GM12878 (cell line): ENCODE measurements around the gene ARHGEF16. TPM values are rescaled to one million over a fixed set of nuclear protein-coding genes. Genes with fewer than 3 reads are reported as not detected.

Source experiments
- ATAC-seq: fragments of 200-7000 bp; cut with Tn5 transposase; 3 replicates; pipeline ENCODE4 v1.9.1; 2020; ENCODE audit warnings: mild to moderate bottlenecking, moderate library complexity
- BruUV-seq: library from RNA; stranded (reverse); fragments of 400-500 nt; replicated peaks from 2 replicates; lab custom pipeline; 2021; lab: Mats Ljungman, UMichigan
- CTCF ChIA-PET: fragments of 300-600 bp; sonication (Branson Sonifier 250); formaldehyde crosslinking; extraction: SDS; loops from one replicate; lab custom pipeline; 2021; ENCODE audit warnings: inconsistent platforms; lab: Yijun Ruan, JAX
- POLR2A ChIA-PET: fragments of 350-600 bp; formaldehyde crosslinking; extraction: SDS; loops from one replicate; lab custom pipeline; 2021; ENCODE audit warnings: inconsistent platforms; lab: Charles Lee
- RAD21 ChIA-PET: fragments of 300-600 bp; sonication (Branson Sonifier 250); formaldehyde crosslinking; loops from one replicate; lab custom pipeline; 2023; ENCODE audit warnings: antibody characterized with exemption; ENCODE audit not compliant: unreplicated experiment; lab: Charles Lee
- SMC1A ChIA-PET: fragments of 300-600 bp; sonication (Branson Sonifier 250); formaldehyde crosslinking; loops from one replicate; lab custom pipeline; 2023; ENCODE audit not compliant: unreplicated experiment, uncharacterized antibody; lab: Charles Lee
- DNase-seq: peaks from one replicate; pipeline ENCODE4 v3.0.0-alpha.2; 2011; ENCODE audit warnings: low read depth, low spot score
- FAIRE-seq: peaks from 3 replicates; lab custom pipeline; 2011; peaks lifted over from hg19 to GRCh38; lab: Jason Lieb, UNC
- H2AFZ ChIP-seq: 2 replicates; pipeline ENCODE4 v1.6.0; 2011; ENCODE audit warnings: low read depth, low read length, control low read depth; ENCODE audit not compliant: control insufficient read depth
- H3K27ac ChIP-seq: 2 replicates; pipeline ENCODE4 v1.5.1; 2011; ENCODE audit warnings: control low read depth; ENCODE audit not compliant: control insufficient read depth, insufficient read depth
- H3K27me3 ChIP-seq, 2 experiments: replicated peaks in 1 of 2; 2 replicates each; pipeline versions ENCODE4 v1.6.0 to v1.6.1; 2011; ENCODE audit warnings: low read length in 1 of 2; ENCODE audit not compliant: control insufficient read depth in 2 of 2, insufficient read depth in 2 of 2
- H3K36me3 ChIP-seq, 2 experiments: 2 replicates each; pipeline ENCODE4 v1.5.1; 2011; ENCODE audit warnings: low read length in 1 of 2; ENCODE audit not compliant: control insufficient read depth in 2 of 2, insufficient read depth in 2 of 2
- H3K4me1 ChIP-seq: 2 replicates; pipeline ENCODE4 v1.6.1; 2011; ENCODE audit warnings: mild to moderate bottlenecking, low read length, moderate library complexity, mixed read lengths; ENCODE audit not compliant: control insufficient read depth, insufficient read depth
- H3K4me2 ChIP-seq: 2 replicates; pipeline ENCODE4 v1.6.0; 2011; ENCODE audit warnings: control low read depth; ENCODE audit not compliant: control insufficient read depth, insufficient read depth
- H3K4me3 ChIP-seq: fragments of 200-600 bp; sonication (generic); 2 replicates; pipeline ENCODE4 v1.5.1; 2016
- H3K79me2 ChIP-seq: 2 replicates; pipeline ENCODE4 v1.6.0; 2011; ENCODE audit warnings: low read length; ENCODE audit not compliant: control insufficient read depth, insufficient read depth
- H3K9ac ChIP-seq: 2 replicates; pipeline ENCODE4 v1.8.0; 2011; ENCODE audit warnings: low read length, control low read depth, mixed read lengths; ENCODE audit not compliant: control insufficient read depth, insufficient read depth
- H3K9me3 ChIP-seq: replicated peaks from 3 replicates; pipeline ENCODE4 v1.5.1; 2011; ENCODE audit warnings: mild to moderate bottlenecking, low read length; ENCODE audit not compliant: control insufficient read depth, insufficient read depth
- H4K20me1 ChIP-seq: 2 replicates; pipeline ENCODE4 v1.6.0; 2011; ENCODE audit not compliant: control insufficient read depth, insufficient read depth
- ASH2L ChIP-seq: fragments of 300-600, 200-600 bp; sonication (generic); IDR thresholded peaks from 2 replicates; pipeline ENCODE4 v1.6.1; 2017; ENCODE audit warnings: low read depth, mild to moderate bottlenecking, borderline replicate concordance
- BACH1 ChIP-seq: fragments of 450-650 bp; IDR thresholded peaks from 2 replicates; pipeline ENCODE4 v1.6.1; 2017; ENCODE audit warnings: mild to moderate bottlenecking, borderline replicate concordance
- EZH2 ChIP-seq: IDR thresholded peaks from 2 replicates; pipeline ENCODE4 v1.6.1; 2012; ENCODE audit warnings: low read depth, mild to moderate bottlenecking, control low read depth, inconsistent platforms, low read length, borderline replicate concordance; ENCODE audit not compliant: control insufficient read depth
- JUNB ChIP-seq: IDR thresholded peaks from 2 replicates; pipeline ENCODE4 v1.6.1; 2016; ENCODE audit warnings: antibody characterized with exemption, mild to moderate bottlenecking
- NBN ChIP-seq: fragments of 450-650 bp; IDR thresholded peaks from 2 replicates; pipeline ENCODE4 v1.6.1; 2016
- RUNX3 ChIP-seq: IDR thresholded peaks from 2 replicates; pipeline ENCODE4 v1.6.1; 2012; ENCODE audit warnings: low read length, inconsistent platforms
- SUZ12 ChIP-seq: fragments of 200-600 bp; sonication (generic); IDR thresholded peaks from one replicate; pipeline ENCODE4 v1.6.1; 2018; ENCODE audit warnings: antibody characterized with exemption, mild to moderate bottlenecking; ENCODE audit not compliant: unreplicated experiment
- TBL1XR1 ChIP-seq: IDR thresholded peaks from 2 replicates; pipeline ENCODE4 v1.6.1; 2012; ENCODE audit warnings: low read depth, low read length, improper control_type of control experiment
- ZNF207 ChIP-seq: fragments of 450-650 bp; IDR thresholded peaks from 2 replicates; pipeline ENCODE4 v1.6.1; 2014; ENCODE audit warnings: antibody characterized with exemption, mild to moderate bottlenecking, borderline replicate concordance
- WGBS: methylation state at CpG from one replicate; pipeline ENCODE4 v1.1.6; 2016; ENCODE audit warnings: low lambda C conversion rate; ENCODE audit not compliant: insufficient replicate concordance, insufficient coverage; ENCODE audit errors: missing lambda C conversion rate; 5-methylcytosine and 5-hydroxymethylcytosine counted together
- in situ Hi-C: fragments of 300-500 bp; cut with MboI; formaldehyde crosslinking; loops from 9 replicates; pipeline ENCODE4 v1.14.3; 2018; ENCODE audit warnings: mixed read lengths
- intact Hi-C: fragments of 100-400 bp; cut with micrococcal nuclease; formaldehyde crosslinking; loops from one replicate; pipeline ENCODE4 v1.14.2; 2022; ENCODE audit not compliant: unreplicated experiment
- polyA plus RNA-seq, 11 experiments: library from polyadenylated mRNA; depleted of rRNA in 4 of 11; unstranded in 6 of 11; stranded (reverse) in 5 of 11; fragments of >200 nt; fragmentation: Nextera tagmentation in 4 of 11; fragmentation: Illumina TruSeq in 1 of 11; extraction: Ambion mirVana in 4 of 11; extraction: Trizol in 1 of 11; gene quantifications; 1 replicate in 1 of 11; 2 replicates in 10 of 11; pipeline versions ENCODE4 v1.2.1 to v1.2.3, GENCODE V29; 2011 to 2016; ENCODE audit warnings: inconsistent platforms in 2 of 11, missing spikeins in 2 of 11, low read depth in 1 of 11
- total RNA-seq, 4 experiments: library from RNA; depleted of rRNA in 3 of 4; stranded (reverse); fragments of >200 nt in 3 of 4; fragmentation: Illumina TruSeq in 1 of 4; extraction: Trizol in 1 of 4; gene quantifications; 2 replicates each; pipeline versions ENCODE4 v1.2.1 to v1.2.3, GENCODE V29; 2013 to 2021
- TF ChIP-seq, protein P1 (sequence below): IDR thresholded peaks from 2 replicates; pipeline ENCODE4 v1.6.1; 2012; ENCODE audit warnings: low read length, inconsistent platforms

The ARHGEF16 gene
- total and polyA plus RNA-seq, 10 of the 15 experiments (the other 5 are each of a cell fraction or from before 2014, with no cell fraction given), result not detected

DNA sequence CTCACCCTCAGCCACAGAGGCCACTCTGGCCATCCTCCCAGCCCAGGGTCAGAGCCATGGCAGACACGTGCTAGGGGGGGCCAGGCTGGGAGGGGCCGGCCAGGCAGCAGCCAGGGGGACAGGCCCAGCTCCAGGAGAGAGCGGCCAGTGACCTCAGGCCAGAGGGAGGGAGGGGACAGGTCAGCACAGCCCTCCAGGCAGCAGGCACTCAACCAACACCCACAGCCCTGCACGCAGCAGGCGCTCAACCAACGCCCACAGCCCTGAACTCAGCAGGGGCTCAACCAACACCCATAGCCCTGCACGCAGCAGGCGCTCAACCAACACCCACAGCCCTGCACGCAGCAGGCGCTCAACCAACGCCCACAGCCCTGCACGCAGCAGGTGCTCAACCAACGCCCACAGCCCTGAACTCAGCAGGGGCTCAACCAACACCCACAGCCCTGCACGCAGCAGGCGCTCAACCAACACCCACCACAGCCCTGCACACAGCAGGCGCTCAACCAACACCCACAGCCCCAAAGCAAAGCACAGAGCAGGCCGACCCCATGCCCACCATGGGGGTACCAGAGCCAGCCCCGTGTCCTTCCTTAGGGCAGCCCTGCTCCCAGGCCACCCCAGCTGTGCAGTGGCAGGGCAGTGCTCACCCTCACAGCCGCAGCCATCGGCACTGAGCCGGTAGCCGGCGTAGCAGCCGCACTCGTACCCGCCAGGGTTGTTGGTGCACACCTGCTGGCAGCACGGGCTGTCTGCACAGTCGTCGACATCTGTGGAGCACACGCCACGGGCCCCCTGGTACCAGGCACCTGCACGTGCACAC, 55.9 kb downstream of the ARHGEF16 start:
- H3K4me2 ChIP-seq, result no peak overlapping the region
- WGBS, result 33% methylated on average over 25 of the region's 32 CpGs
- ChIA-PET SMC1A (no interaction called here), RAD21 (no interaction called here), CTCF (no interaction called here), POLR2A (no interaction called here)
- no peaks in the 10 kb centered on the region for H3K27me3 ChIP-seq
- H3K9ac ChIP-seq, result no peak overlapping the region
- intact Hi-C loops, result no loop called here
- ATAC-seq (no peak), DNase-seq (no peak), FAIRE-seq (no peak)
- in situ Hi-C loops, result no loop called here
- H4K20me1 ChIP-seq, result no peaks in the 10 kb centered on the region
- no peak for TF ChIP-seq BACH1
- TF ChIP-seq ZNF207, result no peak
- TF ChIP-seq RUNX3, result no peak
- TF ChIP-seq JUNB, result no peak
- TF ChIP-seq SUZ12, result no peak
- no peak for TF ChIP-seq TBL1XR1
- TF ChIP-seq EZH2, result no peak
- TF ChIP-seq, protein P1, sequence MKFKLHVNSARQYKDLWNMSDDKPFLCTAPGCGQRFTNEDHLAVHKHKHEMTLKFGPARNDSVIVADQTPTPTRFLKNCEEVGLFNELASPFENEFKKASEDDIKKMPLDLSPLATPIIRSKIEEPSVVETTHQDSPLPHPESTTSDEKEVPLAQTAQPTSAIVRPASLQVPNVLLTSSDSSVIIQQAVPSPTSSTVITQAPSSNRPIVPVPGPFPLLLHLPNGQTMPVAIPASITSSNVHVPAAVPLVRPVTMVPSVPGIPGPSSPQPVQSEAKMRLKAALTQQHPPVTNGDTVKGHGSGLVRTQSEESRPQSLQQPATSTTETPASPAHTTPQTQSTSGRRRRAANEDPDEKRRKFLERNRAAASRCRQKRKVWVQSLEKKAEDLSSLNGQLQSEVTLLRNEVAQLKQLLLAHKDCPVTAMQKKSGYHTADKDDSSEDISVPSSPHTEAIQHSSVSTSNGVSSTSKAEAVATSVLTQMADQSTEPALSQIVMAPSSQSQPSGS, result no peak
- no peak for TF ChIP-seq NBN
- TF ChIP-seq ASH2L, result no peak
- no peaks in the 10 kb centered on the region for H3K79me2 ChIP-seq
- H2AFZ ChIP-seq, result no peak overlapping the region
- no peaks in the 10 kb centered on the region for H3K36me3 ChIP-seq
- H3K9me3 ChIP-seq, result no peaks in the 10 kb centered on the region; the same call in 2 of the 3 replicates
- H3K4me3 ChIP-seq, result no peak overlapping the region
- no TSS peak for BruUV-seq
- H3K27ac ChIP-seq, result no peak overlapping the region
- H3K4me1 ChIP-seq, result no peaks in the 10 kb centered on the region
